Mucosa of stomach (tissue), 1 donor: Measurements from ENCODE around the gene LSP1.
"Not testable (repeated sequence)": the region's sequence is repeated elsewhere in the genome, so short reads cannot be mapped to it uniquely, and the experiment has no call there.

Experiments used
- H3K27me3 ChIP-seq: one replicate; pipeline ENCODE4 v1.7.0; 2013; ENCODE audit warnings: mild to moderate bottlenecking, low read length; ENCODE audit not compliant: control insufficient read depth, insufficient read depth
- H3K36me3 ChIP-seq: one replicate; pipeline ENCODE4 v1.7.0; 2013; ENCODE audit warnings: low read length; ENCODE audit not compliant: control insufficient read depth, insufficient read depth
- H3K4me1 ChIP-seq: one replicate; pipeline ENCODE4 v1.7.0; 2013; ENCODE audit warnings: mild to moderate bottlenecking, low read length; ENCODE audit not compliant: control insufficient read depth, insufficient read depth
- H3K4me3 ChIP-seq: one replicate; pipeline ENCODE4 v1.7.0; 2013; ENCODE audit warnings: low read length
- H3K9ac ChIP-seq: one replicate; pipeline ENCODE4 v1.7.0; 2013; ENCODE audit warnings: mild to moderate bottlenecking, low read length, moderate library complexity
- H3K9me3 ChIP-seq: one replicate; pipeline ENCODE4 v1.7.0; 2013; ENCODE audit warnings: mild to moderate bottlenecking, low read length, moderate library complexity; ENCODE audit not compliant: control insufficient read depth
- donor health status: Pancreatic carcinoma.

The LSP1 gene, protein sequence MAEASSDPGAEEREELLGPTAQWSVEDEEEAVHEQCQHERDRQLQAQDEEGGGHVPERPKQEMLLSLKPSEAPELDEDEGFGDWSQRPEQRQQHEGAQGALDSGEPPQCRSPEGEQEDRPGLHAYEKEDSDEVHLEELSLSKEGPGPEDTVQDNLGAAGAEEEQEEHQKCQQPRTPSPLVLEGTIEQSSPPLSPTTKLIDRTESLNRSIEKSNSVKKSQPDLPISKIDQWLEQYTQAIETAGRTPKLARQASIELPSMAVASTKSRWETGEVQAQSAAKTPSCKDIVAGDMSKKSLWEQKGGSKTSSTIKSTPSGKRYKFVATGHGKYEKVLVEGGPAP

DNA sequence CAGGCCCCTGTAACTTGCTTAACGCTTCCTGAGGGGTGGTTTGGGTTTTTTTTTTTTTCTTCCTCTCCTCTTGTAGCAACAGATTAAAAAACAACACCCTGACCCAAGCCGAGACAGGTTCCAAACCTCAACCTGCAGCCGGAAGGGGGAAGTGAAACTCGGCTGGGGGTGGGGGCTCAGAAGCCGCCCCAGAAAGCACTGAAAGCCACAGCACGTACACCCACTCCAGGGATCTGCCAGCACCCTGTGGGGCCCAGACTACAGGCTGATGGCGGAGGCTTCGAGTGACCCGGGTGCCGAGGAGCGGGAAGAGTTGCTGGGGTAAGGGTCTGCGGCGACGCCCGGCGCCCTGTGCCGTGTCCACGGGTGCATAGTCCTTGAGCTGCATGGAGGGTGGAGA lies at the start of gene LSP1:
LSP1 (plus strand) TSS at position 208 of the 400 bp plus-strand sequence; CDS start at position 269, 61 bp downstream.
- Histone ChIP-seq H3K4me1 (no peaks in the 10 kb centered on the region), H3K4me3 (no peak within 1 kb of the TSS), H3K9ac (peak within 1 kb of the TSS; percentile 50), H3K36me3 (no peaks in the 10 kb centered on the region), H3K9me3 (no peaks in the 10 kb centered on the region), H3K27me3 (no peaks in the 10 kb centered on the region)

- Histone ChIP-seq H3K36me3 (no peaks in the 10 kb centered on the region), H3K4me3 (no peak overlapping the region), H3K4me1 (peaks cover 6% of the 10 kb centered on the region), H3K9me3 (no peaks in the 10 kb centered on the region), H3K9ac (no peak overlapping the region), H3K27me3 (no peaks in the 10 kb centered on the region)
Observed at GRCh38 chr11:1803246-1803645, 49.6 kb upstream of the LSP1 start.

GRCh38 chr11:1803835-1804519 lies 48.9 kb upstream of the LSP1 start:
- not testable (repeated sequence) for H3K4me3 ChIP-seq, H3K4me1 ChIP-seq, H3K9me3 ChIP-seq, H3K36me3 ChIP-seq, H3K9ac ChIP-seq, H3K27me3 ChIP-seq

DNA sequence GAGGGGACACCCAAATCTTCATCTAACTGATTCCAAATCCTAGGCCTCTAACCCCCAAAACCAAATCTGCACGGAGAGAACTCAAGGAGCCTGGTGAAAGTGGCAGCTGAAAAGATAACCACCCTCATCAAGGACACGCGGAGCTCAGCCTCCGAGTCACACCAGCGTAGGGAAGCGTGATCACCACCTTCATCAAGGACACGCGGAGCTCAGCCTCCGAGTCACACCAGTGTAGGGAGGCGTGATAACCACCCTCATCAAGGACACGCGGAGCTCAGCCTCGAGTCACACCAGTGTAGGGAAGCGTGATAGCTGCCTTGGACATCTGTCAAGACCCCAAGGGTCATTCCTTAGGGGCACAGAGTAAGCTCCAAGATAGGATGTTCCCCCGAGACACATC lies 47.4 kb upstream of the LSP1 start:
- Histone ChIP-seq H3K9me3 (no peaks in the 10 kb centered on the region), H3K4me3 (no peak overlapping the region), H3K36me3 (no peaks in the 10 kb centered on the region), H3K9ac (no peak overlapping the region), H3K27me3 (no peaks in the 10 kb centered on the region), H3K4me1 (peaks cover 6% of the 10 kb centered on the region)

DNA sequence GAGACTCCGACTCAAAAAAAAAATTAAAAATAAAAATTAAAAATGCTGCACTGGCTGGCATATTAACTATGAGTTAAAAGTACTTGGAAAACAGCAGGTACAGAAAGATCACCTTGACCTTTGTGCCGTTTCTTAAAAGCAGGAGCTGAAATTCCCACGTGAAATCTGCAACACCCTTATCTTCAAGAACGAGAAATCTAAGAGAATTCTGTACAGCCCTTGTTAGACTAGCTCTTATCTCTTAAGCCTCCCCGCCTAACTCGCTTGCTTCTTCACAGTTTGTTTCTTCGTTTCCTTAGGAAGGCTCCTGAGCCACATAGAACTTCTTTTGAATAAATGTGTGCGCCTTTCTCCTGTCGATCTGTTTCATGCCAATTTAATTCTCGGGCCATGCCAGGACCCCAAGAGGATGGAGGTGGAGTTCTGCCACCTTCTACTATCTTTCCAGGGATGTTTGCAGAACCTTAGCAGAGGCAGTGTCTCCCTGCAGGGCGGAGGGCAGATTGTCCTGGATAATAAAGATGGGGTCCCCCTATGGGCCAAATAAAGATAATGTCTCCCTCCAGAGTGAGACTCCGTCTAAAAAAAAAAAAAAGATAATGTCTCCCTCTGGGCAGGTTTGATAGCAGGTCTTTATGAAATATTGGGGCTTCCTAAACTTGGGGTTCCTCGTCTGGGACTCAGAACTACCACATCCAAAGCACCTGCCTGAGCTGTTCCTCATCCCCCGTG lies 45.5 kb upstream of the LSP1 start:
- H3K4me3 ChIP-seq, result no peak overlapping the region
- no peak overlapping the region for H3K9ac ChIP-seq
- peaks cover 6% of the 10 kb centered on the region for H3K4me1 ChIP-seq
- no peaks in the 10 kb centered on the region for H3K36me3 ChIP-seq
- H3K9me3 ChIP-seq, result no peaks in the 10 kb centered on the region
- H3K27me3 ChIP-seq, result no peaks in the 10 kb centered on the region

- H3K36me3 ChIP-seq, result no peaks in the 10 kb centered on the region
- no peaks in the 10 kb centered on the region for H3K27me3 ChIP-seq
- H3K9ac ChIP-seq, result no peak overlapping the region
- no peaks in the 10 kb centered on the region for H3K9me3 ChIP-seq
- H3K4me3 ChIP-seq, result no peak overlapping the region
- peaks cover 6% of the 10 kb centered on the region for H3K4me1 ChIP-seq
Observed at GRCh38 chr11:1810761-1811160, 42.1 kb upstream of the LSP1 start.

- H3K9ac ChIP-seq, result no peak overlapping the region
Observed at GRCh38 chr11:1812274-1812673, 40.6 kb upstream of the LSP1 start.

GRCh38 chr11:1812801-1813200 lies 40.1 kb upstream of the LSP1 start:
- Histone ChIP-seq H3K9ac (no peak overlapping the region), H3K4me1 (peaks cover 1% of the 10 kb centered on the region), H3K4me3 (no peak overlapping the region), H3K27me3 (no peaks in the 10 kb centered on the region), H3K9me3 (peaks cover 2% of the 10 kb centered on the region), H3K36me3 (no peaks in the 10 kb centered on the region)

More at GRCh38 chr11:1812274-1812673, 40.6 kb upstream of the LSP1 start:
- no peaks in the 10 kb centered on the region for H3K9me3 ChIP-seq
- no peaks in the 10 kb centered on the region for H3K27me3 ChIP-seq
- peaks cover 6% of the 10 kb centered on the region for H3K4me1 ChIP-seq
- no peak overlapping the region for H3K4me3 ChIP-seq
- H3K36me3 ChIP-seq, result no peaks in the 10 kb centered on the region

DNA sequence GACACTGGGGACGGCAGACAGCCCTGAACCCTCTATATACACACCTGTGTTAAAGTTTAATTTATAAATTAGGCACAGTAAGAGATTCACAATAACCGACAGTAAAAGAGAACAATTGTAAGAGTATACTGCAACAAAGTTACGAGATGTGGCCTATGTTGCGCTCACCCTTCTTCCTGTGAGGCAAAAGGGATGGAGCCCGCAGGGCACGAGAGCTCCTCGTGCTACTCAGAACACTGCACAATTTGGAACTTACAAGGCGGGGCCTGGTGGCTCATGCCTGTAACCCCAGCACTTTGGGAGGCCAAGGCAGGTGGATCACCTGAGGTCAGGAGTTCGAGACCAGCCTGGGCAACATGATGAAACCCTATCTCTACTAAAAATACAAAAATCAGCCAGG lies 39.5 kb upstream of the LSP1 start:
- not testable (repeated sequence) for H3K9me3 ChIP-seq, H3K4me3 ChIP-seq, H3K4me1 ChIP-seq, H3K36me3 ChIP-seq, H3K9ac ChIP-seq, H3K27me3 ChIP-seq

DNA sequence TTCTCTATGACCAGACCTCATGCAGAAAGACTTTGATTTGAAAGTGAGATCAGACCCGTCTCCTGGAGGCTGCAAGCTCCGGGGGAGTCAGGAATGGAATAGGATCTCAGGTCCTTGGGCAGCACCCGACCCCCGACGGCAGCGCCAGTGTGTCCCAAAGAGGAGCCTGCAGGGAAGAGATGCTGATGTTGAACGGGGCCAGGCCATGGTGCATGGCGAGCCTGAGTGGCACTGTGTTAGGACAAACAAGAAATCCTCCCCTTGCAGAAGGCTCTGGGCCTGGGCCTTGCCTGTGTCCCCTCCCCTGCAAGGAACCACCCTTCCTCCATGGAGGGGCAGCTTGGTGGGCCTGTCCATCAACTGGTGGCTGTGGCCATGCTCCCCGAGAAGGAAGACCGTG lies 38.2 kb upstream of the LSP1 start:
- H3K9me3 ChIP-seq, result peaks cover 4% of the 10 kb centered on the region
- no peaks in the 10 kb centered on the region for H3K4me1 ChIP-seq
- H3K4me3 ChIP-seq, result no peak overlapping the region
- H3K27me3 ChIP-seq, result no peaks in the 10 kb centered on the region
- H3K36me3 ChIP-seq, result no peaks in the 10 kb centered on the region
- no peak overlapping the region for H3K9ac ChIP-seq

GRCh38 chr11:1815311-1815710 lies 37.6 kb upstream of the LSP1 start:
- Histone ChIP-seq H3K9me3 (peaks cover 4% of the 10 kb centered on the region), H3K4me1 (no peaks in the 10 kb centered on the region), H3K36me3 (no peaks in the 10 kb centered on the region), H3K9ac (no peak overlapping the region), H3K27me3 (no peaks in the 10 kb centered on the region), H3K4me3 (no peak overlapping the region)

DNA sequence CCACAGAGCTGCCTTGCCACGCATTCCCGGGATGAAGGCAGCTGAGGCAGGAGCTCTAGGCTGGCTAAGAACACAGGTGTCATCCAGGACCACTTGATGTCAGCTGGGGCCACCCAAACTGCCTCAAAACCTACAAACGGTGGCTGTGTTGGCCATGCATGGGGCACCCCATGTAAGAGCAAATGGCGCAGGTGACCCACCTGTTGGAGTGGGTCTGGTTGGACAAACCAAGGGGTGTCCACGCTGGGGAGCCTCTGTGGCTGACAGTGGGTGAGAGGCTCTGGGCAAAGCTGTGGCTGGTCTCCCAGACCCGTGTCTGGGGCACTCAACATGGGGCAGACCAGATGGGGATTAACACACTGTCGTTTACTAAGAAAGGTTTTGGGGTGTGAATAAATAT lies 37.1 kb upstream of the LSP1 start:
- H3K9me3 ChIP-seq, result peaks cover 4% of the 10 kb centered on the region
- H3K4me3 ChIP-seq, result no peak overlapping the region
- no peaks in the 10 kb centered on the region for H3K4me1 ChIP-seq
- H3K36me3 ChIP-seq, result no peaks in the 10 kb centered on the region
- no peaks in the 10 kb centered on the region for H3K27me3 ChIP-seq
- H3K9ac ChIP-seq, result no peak overlapping the region
